ENCODE results near the gene GSX1.

- TF ChIP-seq CTCF (IDR thresholded peaks at IDR 0.05; ENCODE audit: low read depth, low read length) (no peak), EZH2phosphoT487 (IDR thresholded peaks at IDR 0.05; ENCODE audit: low read depth) (no peak)
Observed at GRCh38 chr13:27833206-27833605, 40.9 kb downstream of the GSX1 start.

All from OCI-LY3 (cell line).